Endothelial cell of umbilical vein (primary cell): Measurements from ENCODE around the gene NAGLU. TPM values are rescaled to one million over a fixed set of nuclear protein-coding genes. Genes with fewer than 3 reads are reported as not detected.

Experiments used
- BruUV-seq: library from RNA; stranded (reverse); fragments of 400-500 nt; replicated peaks from 2 replicates; lab custom pipeline; 2021; lab: Mats Ljungman, UMichigan
- CTCF ChIA-PET: fragments of 300-600, 350-600 bp; sonication (Branson Sonifier 250); formaldehyde crosslinking; loops from one replicate; lab custom pipeline; 2021; ENCODE audit warnings: antibody characterized with exemption, inconsistent platforms; lab: Charles Lee
- POLR2A ChIA-PET: fragments of 300-600, 350-600 bp; sonication (Branson Sonifier 250); formaldehyde crosslinking; loops from one replicate; lab custom pipeline; 2021; ENCODE audit warnings: antibody characterized with exemption, inconsistent platforms; lab: Charles Lee
- DNase-seq: peaks from one replicate; pipeline ENCODE4 v3.0.0-alpha.2; 2011; ENCODE audit warnings: low read depth, low spot score
- FAIRE-seq: peaks from 2 replicates; lab custom pipeline; 2011; peaks lifted over from hg19 to GRCh38; lab: Jason Lieb, UNC
- H2AFZ ChIP-seq: 2 replicates; pipeline ENCODE4 v1.6.0; 2012; ENCODE audit warnings: low read depth, low read length, control low read depth, inconsistent platforms
- H3K27ac ChIP-seq: 2 replicates; pipeline ENCODE4 v1.5.1; 2011; ENCODE audit warnings: low read depth, mild to moderate bottlenecking, control low read depth, low read length, moderate library complexity; ENCODE audit not compliant: insufficient read depth
- H3K27me3 ChIP-seq, 2 experiments: 2 replicates each; pipeline versions ENCODE4 v1.6.0 to v1.6.1; 2011; ENCODE audit warnings: low read length in 2 of 2, mixed read lengths in 1 of 2; ENCODE audit not compliant: control insufficient read depth in 2 of 2, insufficient read depth in 2 of 2
- H3K36me3 ChIP-seq, 2 experiments: 2 replicates in 1 of 2; 3 replicates in 1 of 2; pipeline ENCODE4 v1.5.1; 2011; ENCODE audit warnings: low read length in 2 of 2, mild to moderate bottlenecking in 1 of 2, moderate library complexity in 1 of 2; ENCODE audit not compliant: control insufficient read depth in 2 of 2, insufficient read depth in 2 of 2; ENCODE audit errors: extremely low read depth in 1 of 2
- H3K4me1 ChIP-seq: 3 replicates; pipeline ENCODE4 v1.5.1; 2011; ENCODE audit warnings: mild to moderate bottlenecking, low read length; ENCODE audit not compliant: control insufficient read depth, insufficient read depth; ENCODE audit errors: extremely low read depth
- H3K4me2 ChIP-seq: 2 replicates; pipeline ENCODE4 v1.6.1; 2011; ENCODE audit warnings: low read length, control low read depth, mixed read lengths; ENCODE audit not compliant: insufficient read depth
- H3K4me3 ChIP-seq, 3 experiments: fragments of 200-600 bp in 1 of 3; sonication (generic), shearing (Covaris generic) in 1 of 3; replicated peaks in 1 of 3; 2 replicates each; pipeline ENCODE4 v1.5.1; 2011 to 2016; ENCODE audit warnings: control low read depth in 3 of 3, low read length in 3 of 3, mild to moderate bottlenecking in 2 of 3, inconsistent platforms in 1 of 3, low read depth in 1 of 3, moderate library complexity in 1 of 3; ENCODE audit not compliant: insufficient read depth in 1 of 3
- H3K79me2 ChIP-seq: 2 replicates; pipeline ENCODE4 v1.6.0; 2012; ENCODE audit warnings: low read length, inconsistent platforms; ENCODE audit not compliant: control insufficient read depth, insufficient read depth
- H3K9ac ChIP-seq: replicated peaks from 2 replicates; pipeline ENCODE3; 2011; ENCODE audit warnings: low read length, control low read depth; ENCODE audit not compliant: insufficient read depth; ENCODE audit errors: extremely low read depth
- H3K9me1 ChIP-seq: replicated peaks from 3 replicates; pipeline ENCODE4 v1.6.0; 2011; ENCODE audit warnings: mild to moderate bottlenecking, low read length; ENCODE audit not compliant: control insufficient read depth, insufficient read depth; ENCODE audit errors: extremely low read depth
- H3K9me3 ChIP-seq: replicated peaks from 2 replicates; pipeline ENCODE4 v1.5.1; 2012; ENCODE audit warnings: low read length, inconsistent platforms; ENCODE audit not compliant: control insufficient read depth, insufficient read depth
- H4K20me1 ChIP-seq: replicated peaks from 2 replicates; pipeline ENCODE3; 2011; ENCODE audit warnings: mild to moderate bottlenecking, low read length; ENCODE audit not compliant: control insufficient read depth, insufficient read depth; ENCODE audit errors: extremely low read depth
- EZH2 ChIP-seq: IDR thresholded peaks from 2 replicates; pipeline ENCODE4 v1.6.1; 2012; ENCODE audit warnings: borderline replicate concordance, low read depth, mild to moderate bottlenecking, moderate library complexity, low read length, inconsistent platforms; ENCODE audit not compliant: severe bottlenecking
- FOS ChIP-seq: IDR thresholded peaks from 2 replicates; pipeline ENCODE4 v1.6.1; 2011; ENCODE audit warnings: mild to moderate bottlenecking, low read length, moderate library complexity, borderline replicate concordance; ENCODE audit not compliant: insufficient read depth
- JUN ChIP-seq: IDR thresholded peaks from 2 replicates; pipeline ENCODE4 v1.6.1; 2011; ENCODE audit warnings: borderline replicate concordance, low read depth; ENCODE audit not compliant: insufficient read length, insufficient read depth
- POLR2AphosphoS5 ChIP-seq: IDR thresholded peaks from 2 replicates; pipeline ENCODE4 v1.6.1; 2012; ENCODE audit warnings: low read depth, mild to moderate bottlenecking, control low read depth, low read length, moderate library complexity; ENCODE audit not compliant: insufficient read depth
- dilution Hi-C: fragments of 300-500 bp; cut with MboI; formaldehyde crosslinking; loops from one replicate; pipeline ENCODE4 v1.15.0; 2019; ENCODE audit warnings: low sequenced_read_pairs; ENCODE audit not compliant: extremely low pct_ligation_motif_present
- intact Hi-C: fragments of 100-400 bp; cut with micrococcal nuclease; formaldehyde crosslinking; loops from one replicate; pipeline ENCODE4 v1.10.0; 2022
- polyA plus RNA-seq, 4 experiments: library from polyadenylated mRNA; depleted of rRNA in 3 of 4; stranded (reverse) in 3 of 4; unstranded in 1 of 4; fragments of >200 nt; gene quantifications; 2 replicates each; pipeline versions ENCODE4 v1.2.1 to v1.2.3, GENCODE V29; 2011 to 2012; ENCODE audit warnings: missing spikeins in 1 of 4
- total RNA-seq: library from RNA; stranded (reverse); gene quantifications from 2 replicates; pipeline ENCODE4 v1.2.3, GENCODE V29; 2021
- TF ChIP-seq, protein P1 (sequence below), 2 donors: IDR thresholded peaks; 1 replicate in 1 of 2; 2 replicates in 1 of 2; pipeline ENCODE4 v1.5.1; 2011; ENCODE audit warnings: low read length in 2 of 2, mild to moderate bottlenecking in 2 of 2, moderate library complexity in 2 of 2, control low read depth in 1 of 2, inconsistent platforms in 1 of 2, low read depth in 1 of 2; ENCODE audit not compliant: insufficient read depth in 1 of 2; ENCODE audit errors: extremely low read depth in 1 of 2

Gene NAGLU
- total and polyA plus RNA-seq, 2 donors (not counting 3 experiments of a cell fraction or from before 2014, with no cell fraction given): 50.2 to 54.2 TPM

DNA sequence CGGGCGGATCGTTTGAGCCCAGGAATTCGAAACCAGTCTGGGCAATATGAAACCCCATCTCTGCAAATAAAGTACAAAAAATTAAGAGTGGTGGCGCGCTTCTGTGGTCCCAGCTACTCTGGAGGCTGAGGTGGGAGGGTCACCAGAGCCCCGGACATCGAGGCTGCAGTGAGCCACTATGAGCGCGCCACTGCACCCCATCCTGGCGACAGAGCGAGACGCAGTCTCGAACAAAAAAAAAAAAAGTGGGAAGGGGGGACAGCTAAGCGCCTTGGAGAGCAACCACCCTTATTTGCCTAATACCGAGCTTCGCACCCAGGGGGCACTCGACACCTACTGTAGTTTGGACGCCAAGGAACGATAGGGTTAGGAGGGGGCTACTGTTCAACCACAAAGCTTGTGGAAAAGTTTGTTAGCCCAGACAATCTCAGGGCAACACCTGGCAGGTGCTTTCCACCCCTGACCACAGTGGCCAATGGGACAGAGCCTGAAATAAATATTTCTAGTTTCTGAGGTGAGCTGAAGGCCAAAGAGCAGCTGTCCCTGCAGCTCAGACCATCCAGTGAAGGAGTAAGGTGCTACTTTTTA is 42.3 kb downstream of the NAGLU start:
- CTCF ChIA-PET: interaction anchor here (0.6 to 7.0 kb wide), 63 partner anchors 9 to 420 kb away, joined by 3 to 235 read pairs (median 5); partner anchors contain the start of genes BECN1, CCR10, CNTD1 and CNTNAP1
- no peak for FAIRE-seq
- H3K4me1 ChIP-seq: peaks cover 18% of the 10 kb centered on the region

More for the DNA sequence above, 42.3 kb downstream of the NAGLU start:
- Histone ChIP-seq H3K27me3 (no peaks in the 10 kb centered on the region), H3K4me3 (peak overlapping the region; percentile 53 to 80 (median 76)), H3K4me2 (peak overlapping the region; percentile 82), H3K9me3 (no peaks in the 10 kb centered on the region), H2AFZ (no peak overlapping the region), H3K27ac (peak overlapping the region; percentile 42), H3K9me1 (no peaks in the 10 kb centered on the region), H4K20me1 (no peaks in the 10 kb centered on the region), H3K9ac (peak overlapping the region; percentile 74), H3K79me2 (peaks cover 17% of the 10 kb centered on the region), H3K36me3 (peaks cover 6 to 33% of the 10 kb centered on the region in 2 experiments)
- DNase-seq: peak; percentile 80
- TF ChIP-seq FOS (no peak), JUN (no peak), POLR2AphosphoS5 (no peak), EZH2 (no peak)
- TF ChIP-seq, protein P1, sequence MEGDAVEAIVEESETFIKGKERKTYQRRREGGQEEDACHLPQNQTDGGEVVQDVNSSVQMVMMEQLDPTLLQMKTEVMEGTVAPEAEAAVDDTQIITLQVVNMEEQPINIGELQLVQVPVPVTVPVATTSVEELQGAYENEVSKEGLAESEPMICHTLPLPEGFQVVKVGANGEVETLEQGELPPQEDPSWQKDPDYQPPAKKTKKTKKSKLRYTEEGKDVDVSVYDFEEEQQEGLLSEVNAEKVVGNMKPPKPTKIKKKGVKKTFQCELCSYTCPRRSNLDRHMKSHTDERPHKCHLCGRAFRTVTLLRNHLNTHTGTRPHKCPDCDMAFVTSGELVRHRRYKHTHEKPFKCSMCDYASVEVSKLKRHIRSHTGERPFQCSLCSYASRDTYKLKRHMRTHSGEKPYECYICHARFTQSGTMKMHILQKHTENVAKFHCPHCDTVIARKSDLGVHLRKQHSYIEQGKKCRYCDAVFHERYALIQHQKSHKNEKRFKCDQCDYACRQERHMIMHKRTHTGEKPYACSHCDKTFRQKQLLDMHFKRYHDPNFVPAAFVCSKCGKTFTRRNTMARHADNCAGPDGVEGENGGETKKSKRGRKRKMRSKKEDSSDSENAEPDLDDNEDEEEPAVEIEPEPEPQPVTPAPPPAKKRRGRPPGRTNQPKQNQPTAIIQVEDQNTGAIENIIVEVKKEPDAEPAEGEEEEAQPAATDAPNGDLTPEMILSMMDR (IDR thresholded peaks at IDR 0.05; ENCODE audit: extremely low read depth in 1 of 2, insufficient read depth in 1 of 2, low read depth in 1 of 2, low read length in 2 of 2): peak; percentile 66 to 79
- dilution Hi-C loops: no loop called here
- intact Hi-C loops: loop anchor here (1.0 to 5.0 kb wide), 4 partner anchors 101 to 359 kb away; partner anchors contain the start of gene BECN1
- BruUV-seq: no TSS peak
- POLR2A ChIA-PET: interaction anchor here (1.3 kb wide), 1 partner anchor 99 kb away, joined by 4 read pairs; the partner anchor contains the start of gene PLEKHH3
